Stomach (tissue), 9 donors: Measurements from ENCODE around the gene ARHGEF10L. TPM values are rescaled to one million over a fixed set of nuclear protein-coding genes. Genes with fewer than 3 reads are reported as not detected.

Experiments
- DNase-seq, 2 donors: peaks; one replicate each; pipeline versions ENCODE4 v3.0.0 to v3.0.0-alpha.2; 2013 to 2019
- H3K27ac ChIP-seq, 5 donors: fragments of 200-600 bp in 4 of 5; sonication (generic) in 4 of 5; one replicate each; pipeline ENCODE4 v1.5.1; 2013 to 2019; ENCODE audit warnings: mild to moderate bottlenecking in 1 of 5, moderate library complexity in 1 of 5
- H3K27me3 ChIP-seq, 3 donors: fragments of 200-600 bp; sonication (generic); one replicate each; pipeline ENCODE4 v1.5.1; 2017 to 2019; ENCODE audit warnings: mixed run types in 1 of 3
- H3K36me3 ChIP-seq, 4 donors: fragments of 200-600 bp; sonication (generic); 1 replicate in 3 of 4; 2 replicates in 1 of 4; pipeline ENCODE4 v1.5.1; 2016 to 2019
- H3K4me1 ChIP-seq, 4 donors: fragments of 200-600 bp; sonication (generic); one replicate each; pipeline ENCODE4 v1.5.1; 2016 to 2019
- H3K4me3 ChIP-seq, 4 donors: fragments of 200-600 bp; sonication (generic) in 3 of 4; one replicate each; pipeline ENCODE4 v1.5.1; 2016 to 2019; ENCODE audit warnings: mild to moderate bottlenecking in 1 of 4
- H3K9me3 ChIP-seq, 4 donors: fragments of 200-600 bp; sonication (generic); one replicate each; pipeline ENCODE4 v1.5.1; 2016 to 2019
- EP300 ChIP-seq: sonication (generic); formaldehyde crosslinking; IDR thresholded peaks from one replicate; pipeline ENCODE4 v1.6.1; 2017; ENCODE audit warnings: antibody characterized with exemption
- POLR2A ChIP-seq, 4 donors: fragments of 450-650 bp; IDR thresholded peaks; one replicate each; pipeline ENCODE4 v1.6.1; 2016; ENCODE audit warnings: antibody characterized with exemption in 4 of 4, control low read depth in 2 of 4, mild to moderate bottlenecking in 1 of 4, moderate library complexity in 1 of 4
- POLR2AphosphoS5 ChIP-seq, 3 donors: sonication (generic); formaldehyde crosslinking; IDR thresholded peaks; one replicate each; pipeline ENCODE4 v1.6.1; 2016; ENCODE audit warnings: antibody characterized with exemption in 3 of 3
- WGBS, 5 donors: extraction: QIAGEN DNeasy Blood & Tissue Kit in 3 of 5; methylation state at CpG; one replicate each; pipeline versions ENCODE4 v1.1.5 to v1.1.7; 2013 to 2018; 5-methylcytosine and 5-hydroxymethylcytosine counted together
- intact Hi-C: fragments of 100-400 bp; cut with DNase I; formaldehyde crosslinking; loops from one replicate; pipeline ENCODE4 v1.15.1; 2023; ENCODE audit warnings: low total_unique reads
- polyA plus RNA-seq, 3 donors: library from polyadenylated mRNA; stranded (reverse); fragments of 200-250 nt; gene quantifications; one replicate each; pipeline ENCODE4 v1.2.3, GENCODE V29; 2013
- total RNA-seq, 5 donors: library from RNA; depleted of rRNA; stranded (reverse); fragments of >200 nt; gene quantifications; one replicate each; pipeline versions ENCODE4 v1.1.0 to v1.2.3, GENCODE V29; 2014 to 2016
- TF ChIP-seq, protein P1 (sequence below), 7 experiments: fragments of 450-650 bp in 4 of 7; fragments of 200-600 bp in 3 of 7; sonication (generic) in 3 of 7; IDR thresholded peaks; one replicate each; pipeline ENCODE4 v1.5.1; 2016 to 2019; ENCODE audit warnings: antibody characterized with exemption in 7 of 7, control low read depth in 2 of 7, mild to moderate bottlenecking in 1 of 7
- donor health status: healthy with polysubstance abuse.
- donor health status: Bipolar disorder and iron deficiency.
- donor health status: healthy.

Gene ARHGEF10L
- total and polyA plus RNA-seq, 8 donors = 15.4 to 329 (median 45.0) TPM

DNA sequence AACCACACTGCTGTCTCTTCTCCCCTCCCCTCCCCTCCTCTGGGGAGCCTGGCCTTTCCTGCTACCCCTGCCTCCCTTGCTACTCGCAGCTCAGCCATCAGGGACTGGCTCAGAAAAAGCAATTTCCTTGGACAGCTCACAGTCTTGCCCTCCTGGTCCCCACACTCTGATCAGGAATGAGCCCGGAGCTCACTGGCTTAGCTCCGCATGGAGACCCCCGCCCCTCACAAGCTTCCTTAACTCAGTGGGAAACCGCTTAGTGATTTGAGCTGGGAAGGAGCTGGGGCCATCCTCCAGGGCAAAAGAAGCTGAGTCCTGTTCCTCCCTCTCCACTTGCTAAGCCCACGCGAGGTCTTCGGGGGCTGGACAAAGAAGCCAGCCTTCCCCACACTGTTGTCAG lies 145.3 kb downstream of the ARHGEF10L start:
- 84 to 93% (median 90%) methylated on average over 8 of the region's 8 CpGs for WGBS, 5 donors
- TF ChIP-seq EP300 (no peak), POLR2A (IDR thresholded peaks at IDR 0.05) (no peak), POLR2AphosphoS5 (IDR thresholded peaks at IDR 0.05) (no peak)
- TF ChIP-seq, protein P1, sequence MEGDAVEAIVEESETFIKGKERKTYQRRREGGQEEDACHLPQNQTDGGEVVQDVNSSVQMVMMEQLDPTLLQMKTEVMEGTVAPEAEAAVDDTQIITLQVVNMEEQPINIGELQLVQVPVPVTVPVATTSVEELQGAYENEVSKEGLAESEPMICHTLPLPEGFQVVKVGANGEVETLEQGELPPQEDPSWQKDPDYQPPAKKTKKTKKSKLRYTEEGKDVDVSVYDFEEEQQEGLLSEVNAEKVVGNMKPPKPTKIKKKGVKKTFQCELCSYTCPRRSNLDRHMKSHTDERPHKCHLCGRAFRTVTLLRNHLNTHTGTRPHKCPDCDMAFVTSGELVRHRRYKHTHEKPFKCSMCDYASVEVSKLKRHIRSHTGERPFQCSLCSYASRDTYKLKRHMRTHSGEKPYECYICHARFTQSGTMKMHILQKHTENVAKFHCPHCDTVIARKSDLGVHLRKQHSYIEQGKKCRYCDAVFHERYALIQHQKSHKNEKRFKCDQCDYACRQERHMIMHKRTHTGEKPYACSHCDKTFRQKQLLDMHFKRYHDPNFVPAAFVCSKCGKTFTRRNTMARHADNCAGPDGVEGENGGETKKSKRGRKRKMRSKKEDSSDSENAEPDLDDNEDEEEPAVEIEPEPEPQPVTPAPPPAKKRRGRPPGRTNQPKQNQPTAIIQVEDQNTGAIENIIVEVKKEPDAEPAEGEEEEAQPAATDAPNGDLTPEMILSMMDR (IDR thresholded peaks at IDR 0.05) = no peak
- peaks cover 0 to 11% (median under 1%) of the 10 kb centered on the region in 4 donors for H3K4me1 ChIP-seq
- no peaks in the 10 kb centered on the region for H3K27me3 ChIP-seq
- peaks cover 19 to 89% (median 78%) of the 10 kb centered on the region in 4 donors for H3K36me3 ChIP-seq
- H3K4me3 ChIP-seq = no peak overlapping the region
- intact Hi-C loops = no loop called here
- no peak for DNase-seq
- H3K27ac ChIP-seq = no peak overlapping the region
- H3K9me3 ChIP-seq = no peaks in the 10 kb centered on the region

DNA sequence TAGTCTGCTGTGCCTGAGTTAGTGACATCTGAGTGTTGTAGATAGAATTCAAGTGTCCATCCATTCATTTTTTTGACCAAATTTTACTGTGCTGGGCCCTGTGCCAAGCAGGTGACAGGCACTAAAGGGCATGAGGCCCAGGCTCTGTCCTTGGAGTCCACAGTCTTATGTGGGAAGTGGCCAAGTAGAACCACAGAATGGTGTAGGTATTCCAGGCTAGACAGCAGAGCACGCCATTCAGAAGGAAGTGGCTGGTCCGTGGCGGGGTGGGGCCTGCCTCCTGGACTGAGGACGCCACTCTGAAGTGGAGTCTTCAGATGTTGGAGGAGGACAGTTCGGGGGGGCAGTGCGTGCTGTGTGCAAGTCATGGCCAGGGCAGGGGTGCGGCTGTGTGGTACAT lies 146.8 kb downstream of the ARHGEF10L start:
- Histone ChIP-seq H3K27me3 (no peaks in the 10 kb centered on the region), H3K4me3 (no peak overlapping the region), H3K9me3 (no peaks in the 10 kb centered on the region), H3K27ac (no peak overlapping the region), H3K4me1 (peaks cover 0 to 11% (median 0%) of the 10 kb centered on the region in 4 donors), H3K36me3 (peaks cover 28 to 87% (median 78%) of the 10 kb centered on the region in 4 donors)
- 67 to 91% (median 84%) methylated on average over 7 of the region's 7 CpGs for WGBS, 5 donors
- TF ChIP-seq POLR2A (IDR thresholded peaks at IDR 0.05) (no peak), POLR2AphosphoS5 (IDR thresholded peaks at IDR 0.05) (no peak), EP300 (no peak)
- TF ChIP-seq, protein P1 (IDR thresholded peaks at IDR 0.05) = no peak
- no peak for DNase-seq
- intact Hi-C loops = no loop called here

DNA sequence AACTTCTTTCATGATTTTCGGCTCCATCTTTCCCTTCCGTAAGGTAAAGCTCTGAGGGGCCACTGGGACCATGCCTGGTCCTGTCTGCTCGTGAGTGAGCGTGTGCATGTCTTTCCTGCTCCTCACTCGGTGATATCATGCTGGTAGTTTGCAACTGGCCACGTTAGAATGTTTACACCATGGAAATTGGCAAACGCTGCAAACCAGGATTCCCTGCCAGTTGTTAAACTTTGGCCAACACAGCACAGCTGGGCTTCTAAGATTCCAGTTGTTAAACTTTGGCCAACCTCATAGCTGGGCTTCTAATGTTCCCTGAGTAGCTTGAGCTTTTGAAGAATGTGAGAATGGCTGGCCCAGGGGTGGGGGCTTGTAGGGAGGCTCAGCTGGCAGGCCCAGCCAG lies 147.6 kb downstream of the ARHGEF10L start:
- Histone ChIP-seq H3K4me3 (no peak overlapping the region), H3K27me3 (no peaks in the 10 kb centered on the region), H3K4me1 (peaks cover 0 to 11% (median 0%) of the 10 kb centered on the region in 4 donors), H3K36me3 (peaks cover 32 to 86% (median 79%) of the 10 kb centered on the region in 4 donors), H3K9me3 (no peaks in the 10 kb centered on the region), H3K27ac (no peak overlapping the region)
- WGBS, 5 donors = 60 to 75% (median 61%) methylated on average over 7 of the region's 7 CpGs
- TF ChIP-seq, protein P1 (IDR thresholded peaks at IDR 0.05) = no peak
- TF ChIP-seq POLR2AphosphoS5 (IDR thresholded peaks at IDR 0.05) (no peak), POLR2A (IDR thresholded peaks at IDR 0.05) (no peak), EP300 (no peak)
- intact Hi-C loops = no loop called here
- DNase-seq = no peak

DNA sequence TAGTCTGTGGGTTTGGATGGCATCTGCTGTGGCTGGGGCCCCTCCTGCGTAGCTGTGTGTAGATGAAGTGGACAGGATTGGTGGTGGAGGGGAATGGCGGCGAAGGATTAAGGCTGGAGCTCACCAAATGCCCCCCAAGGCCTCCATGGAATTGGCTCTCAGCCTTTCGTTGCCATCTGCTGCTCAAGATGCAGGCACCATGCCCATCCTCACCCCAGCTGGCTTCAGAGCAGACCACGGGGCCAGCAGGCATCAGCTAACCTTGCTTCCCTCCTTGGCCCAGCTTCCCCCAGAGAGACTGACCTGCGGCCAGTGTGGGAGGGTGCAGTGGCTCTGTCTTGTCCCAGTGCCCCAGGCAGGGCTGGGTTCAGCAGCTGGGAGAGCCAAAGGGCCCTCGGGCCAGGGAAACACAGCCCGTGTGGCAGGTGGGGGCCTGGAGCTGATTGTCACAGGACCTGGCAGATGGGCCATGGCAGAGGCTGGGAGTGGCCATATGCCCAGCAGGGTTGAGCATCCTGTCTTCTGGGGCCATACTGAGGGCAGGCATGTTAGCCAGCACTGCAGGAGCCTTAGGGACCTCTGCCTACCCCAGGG lies 148.8 kb downstream of the ARHGEF10L start:
- peaks cover 0 to 11% (median 0%) of the 10 kb centered on the region in 4 donors for H3K4me1 ChIP-seq
- no peak overlapping the region for H3K27ac ChIP-seq
- no peak for TF ChIP-seq POLR2AphosphoS5 (IDR thresholded peaks at IDR 0.05)
- TF ChIP-seq EP300 = no peak
- TF ChIP-seq, protein P1 (IDR thresholded peaks at IDR 0.05) = no peak
- TF ChIP-seq POLR2A (IDR thresholded peaks at IDR 0.05) = no peak
- no peak for DNase-seq
- H3K9me3 ChIP-seq = no peaks in the 10 kb centered on the region
- peaks cover 39 to 88% (median 81%) of the 10 kb centered on the region in 4 donors for H3K36me3 ChIP-seq
- H3K27me3 ChIP-seq = no peaks in the 10 kb centered on the region
- H3K4me3 ChIP-seq = no peak overlapping the region
- intact Hi-C loops = no loop called here
- WGBS, 5 donors = 90 to 99% (median 95%) methylated on average over 7 to 8 of the region's 8 CpGs
